MV-4-11 (cell line): Measurements from ENCODE around the gene WDR75.
"Not testable (repeated sequence)": the region's sequence is repeated elsewhere in the genome, so short reads cannot be mapped to it uniquely, and the experiment has no call there.

Experiments
- DNase-seq: peaks from one replicate; lab custom pipeline; 2025; lab: John Stamatoyannopoulos, UW

WDR75 gene

DNA sequence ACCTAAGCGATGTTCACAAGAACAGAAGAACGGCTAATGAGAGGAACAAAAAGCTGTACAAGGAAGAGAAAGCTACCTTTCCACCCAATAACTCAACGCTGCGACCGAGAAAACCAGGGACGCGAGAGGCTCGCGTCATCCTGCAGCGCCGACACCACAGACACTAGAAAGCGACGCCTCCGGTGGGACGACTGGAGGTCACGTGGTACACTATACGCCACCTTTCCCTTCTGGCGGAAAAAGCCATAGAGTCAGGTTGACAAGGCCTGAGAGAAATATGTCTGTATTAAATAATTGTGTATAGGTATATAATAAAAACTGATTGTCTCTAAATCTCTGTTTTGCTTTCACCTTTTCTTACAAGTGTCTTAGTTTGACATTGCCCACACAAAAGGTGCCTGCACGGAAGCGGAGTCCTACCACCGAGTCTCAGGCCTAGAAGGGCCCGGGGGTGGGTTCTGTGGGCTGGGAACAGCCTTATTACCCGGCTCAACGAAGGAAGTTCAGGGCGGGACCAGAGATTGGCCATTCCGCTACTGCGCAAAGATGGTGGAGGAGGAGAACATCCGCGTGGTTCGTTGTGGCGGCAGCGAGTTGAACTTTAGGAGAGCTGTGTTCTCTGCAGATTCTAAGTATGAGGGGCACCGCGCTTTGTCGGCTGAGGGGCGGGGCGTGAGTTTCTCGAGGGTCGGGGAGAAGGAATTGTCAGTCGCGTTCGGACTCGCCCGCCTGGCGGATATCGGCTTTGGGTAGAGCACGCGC lies at the start of gene WDR75:
Gene WDR75, plus strand, starts transcription at position 528 of the 762 bp plus-strand sequence. Its CDS starts 19 bp downstream, at position 547.
- DNase-seq: peak; percentile 93

DNA sequence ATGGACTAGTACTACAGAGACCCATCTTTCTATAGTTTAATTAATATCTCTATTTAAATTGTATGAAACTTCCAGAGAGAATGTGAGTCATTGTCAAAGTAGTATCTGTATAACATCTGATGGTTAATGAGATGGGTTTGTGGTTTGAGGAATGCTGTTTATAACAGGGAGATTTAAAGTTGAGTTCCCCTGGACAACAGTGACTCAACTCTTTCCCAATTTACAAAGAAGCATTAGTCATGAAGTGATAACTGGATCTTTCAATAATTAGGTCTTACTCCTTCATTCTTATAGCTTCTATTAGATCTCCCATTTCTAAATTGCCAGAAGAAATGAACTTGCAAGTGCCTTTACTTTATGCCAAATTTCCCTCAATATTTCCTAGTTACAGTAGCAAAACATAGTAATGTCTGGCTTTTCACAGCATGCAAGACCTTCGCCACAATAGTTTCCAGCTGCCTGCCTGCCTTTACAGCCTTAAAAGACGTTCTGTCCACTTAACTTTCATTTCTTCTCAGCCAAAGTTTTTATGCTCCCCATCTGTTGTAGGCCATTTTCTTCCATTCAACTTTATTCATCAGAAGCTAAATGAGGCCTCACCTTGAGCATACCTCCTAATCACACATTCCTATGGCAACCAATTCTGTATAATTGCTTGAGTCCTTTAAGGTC lies 47.7 kb upstream of the WDR75 start:
- no peak for DNase-seq

DNA sequence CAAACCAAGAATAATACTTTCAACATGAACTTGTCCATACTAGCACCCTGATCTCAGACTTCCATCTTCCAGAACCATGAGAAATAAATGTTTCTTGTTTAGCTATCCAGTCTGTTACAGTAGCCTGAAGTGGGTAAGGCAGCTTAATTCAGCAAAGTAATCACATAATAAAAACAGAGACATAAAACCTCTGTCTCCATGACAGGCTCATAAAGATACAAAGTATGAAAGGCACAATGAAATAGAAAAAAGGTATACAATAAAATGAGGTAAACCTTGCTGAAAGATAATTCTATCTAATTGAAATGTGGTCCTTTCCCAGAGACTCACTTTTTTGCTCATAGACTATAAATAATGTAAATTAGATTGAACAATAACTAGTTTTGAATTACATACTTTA lies 46.7 kb upstream of the WDR75 start:
- DNase-seq: no peak

DNA sequence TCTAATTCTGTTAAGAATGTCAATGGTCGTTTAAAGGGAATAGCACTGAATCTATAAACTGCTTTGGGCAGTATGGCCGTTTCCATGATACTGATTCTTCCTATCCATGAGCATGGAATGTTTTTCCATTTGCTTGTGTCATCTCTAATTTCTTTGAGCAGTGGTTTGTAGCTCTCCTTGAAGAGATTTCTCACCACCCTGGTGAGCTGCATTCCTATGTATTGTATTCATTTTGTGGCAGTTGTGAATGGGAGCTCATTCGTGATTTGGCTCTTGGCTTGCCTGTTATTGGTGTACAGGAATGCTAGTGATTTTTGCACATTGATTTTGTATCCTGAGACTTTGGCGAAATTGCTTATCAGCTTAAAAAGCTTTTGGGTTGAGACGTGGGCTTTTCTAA lies 38.3 kb upstream of the WDR75 start:
- no peak for DNase-seq

DNA sequence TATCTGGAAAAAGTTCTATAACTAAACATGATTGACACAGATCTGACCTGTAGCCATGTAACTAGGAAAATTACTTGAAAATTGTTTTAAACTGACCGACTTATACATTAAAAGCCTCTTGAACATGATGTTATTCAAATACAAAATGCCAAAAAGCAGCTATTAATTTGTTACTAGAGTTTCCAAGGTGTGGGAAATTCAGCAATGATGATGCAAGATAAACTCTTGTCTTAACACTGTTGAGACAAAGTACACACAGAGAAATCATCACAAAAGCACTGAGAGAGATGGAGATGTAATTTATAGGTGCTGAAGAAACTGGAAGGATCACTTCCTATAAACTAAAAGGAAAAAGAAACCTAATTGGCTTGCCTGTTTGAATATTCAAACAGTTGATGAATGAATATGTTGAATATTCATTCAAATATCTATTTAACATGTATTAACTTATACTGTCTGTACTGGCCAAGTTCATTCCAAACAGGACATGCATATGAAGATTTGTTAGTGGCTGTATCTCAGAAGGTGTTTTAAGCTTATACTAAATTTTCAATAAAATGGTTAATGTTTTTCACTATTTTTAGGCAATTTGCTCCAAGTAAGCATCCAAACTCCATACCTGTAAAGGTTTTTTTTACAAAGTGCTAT lies 34.6 kb upstream of the WDR75 start:
- no peak for DNase-seq

DNA sequence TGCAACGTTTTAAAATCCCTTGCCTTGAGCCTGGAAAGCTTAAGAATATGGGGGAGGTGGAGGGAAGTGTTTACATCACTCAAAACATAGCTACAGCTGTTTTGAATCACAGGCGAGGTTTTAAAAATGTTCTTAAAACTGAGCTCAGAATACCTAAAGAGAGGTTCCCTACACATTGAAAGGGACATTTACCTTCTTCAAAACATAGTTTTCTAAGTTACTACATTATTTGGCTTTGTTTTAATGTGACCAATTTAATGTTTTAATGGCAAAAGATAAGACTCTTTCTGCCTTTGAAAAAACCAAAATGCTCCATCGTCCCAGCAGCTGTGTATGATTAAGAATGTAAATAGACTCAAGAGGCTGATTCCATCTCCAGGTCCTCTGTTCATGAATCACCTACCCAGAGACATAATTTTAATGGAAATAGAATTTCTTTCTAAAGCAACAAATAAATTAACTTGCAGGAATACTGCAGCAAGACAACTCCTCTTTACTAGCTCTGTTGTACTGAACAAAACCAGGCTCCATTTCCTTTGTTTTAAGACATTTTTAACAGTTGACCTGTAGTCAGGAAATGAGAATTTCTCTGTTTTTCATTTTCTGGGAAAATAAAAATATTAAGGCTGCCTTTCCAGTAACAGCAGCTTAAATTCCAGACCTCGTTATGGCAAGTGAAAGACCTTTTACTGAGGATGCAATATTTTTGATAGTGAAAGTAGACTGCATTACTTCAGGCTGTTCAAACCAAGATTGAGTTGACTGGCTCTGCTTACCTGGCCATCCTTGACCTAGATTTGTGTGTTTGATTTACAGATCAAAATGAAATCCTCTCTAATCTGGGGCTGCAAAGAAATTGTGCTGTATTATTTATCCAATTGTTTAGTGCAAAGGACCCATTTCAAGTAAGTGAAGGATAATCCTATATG lies 33.7 kb upstream of the WDR75 start:
- no peak for DNase-seq

DNA sequence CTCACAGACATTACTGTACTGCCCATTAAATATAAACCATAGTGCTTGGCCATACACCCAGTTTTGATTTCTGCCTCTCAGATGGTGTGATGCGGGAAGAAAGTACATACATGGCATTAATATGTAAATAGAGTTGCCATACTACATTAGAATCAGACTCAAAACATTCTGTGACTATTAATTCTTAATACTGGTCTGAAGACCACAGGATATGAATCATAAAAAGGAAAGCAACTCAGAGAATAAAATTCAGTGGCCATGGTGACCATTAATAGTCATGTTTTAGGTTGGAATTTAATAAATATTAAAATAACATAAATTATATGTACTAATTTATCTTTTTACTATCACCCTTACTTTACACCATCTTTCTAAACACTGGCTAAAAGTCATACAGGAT lies 33.0 kb upstream of the WDR75 start:
- DNase-seq: no peak

DNA sequence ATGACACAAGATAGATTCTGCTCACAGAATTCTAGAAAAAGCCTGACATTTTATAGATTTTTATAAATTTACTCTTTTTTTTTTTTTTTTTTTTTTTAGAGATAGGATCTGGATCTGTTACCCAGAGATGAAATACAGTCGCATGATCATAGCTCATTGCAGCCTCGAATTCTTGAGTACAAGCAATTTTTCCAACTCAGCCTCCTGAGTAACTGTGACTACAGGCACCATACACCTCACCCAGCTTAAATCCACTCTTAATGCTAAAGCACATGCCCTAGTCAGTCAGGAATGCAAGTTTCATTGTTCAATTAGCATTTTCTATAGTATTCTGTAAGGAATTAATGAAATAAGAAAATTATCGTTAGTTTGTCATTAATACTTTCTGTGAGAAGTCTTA lies 32.1 kb upstream of the WDR75 start:
- DNase-seq: no peak

DNA sequence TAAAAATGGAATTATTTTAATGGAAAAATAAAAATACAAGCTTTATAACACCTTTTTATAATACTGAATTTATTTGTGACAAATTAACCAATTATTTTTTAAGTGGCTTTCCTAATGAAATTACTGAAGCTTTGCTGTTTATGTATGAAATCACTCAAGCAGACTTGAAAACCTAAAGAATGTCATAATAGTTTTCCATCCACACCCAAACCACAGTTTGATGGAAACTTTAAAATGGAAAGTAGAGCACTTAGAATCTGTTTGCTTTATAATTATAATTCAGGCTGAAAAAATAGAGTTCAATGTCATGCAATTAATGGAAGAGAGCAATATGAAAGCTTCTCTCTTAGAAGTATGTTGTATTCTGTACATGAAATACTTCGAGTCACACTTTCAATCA lies 31.6 kb upstream of the WDR75 start:
- no peak for DNase-seq

DNA sequence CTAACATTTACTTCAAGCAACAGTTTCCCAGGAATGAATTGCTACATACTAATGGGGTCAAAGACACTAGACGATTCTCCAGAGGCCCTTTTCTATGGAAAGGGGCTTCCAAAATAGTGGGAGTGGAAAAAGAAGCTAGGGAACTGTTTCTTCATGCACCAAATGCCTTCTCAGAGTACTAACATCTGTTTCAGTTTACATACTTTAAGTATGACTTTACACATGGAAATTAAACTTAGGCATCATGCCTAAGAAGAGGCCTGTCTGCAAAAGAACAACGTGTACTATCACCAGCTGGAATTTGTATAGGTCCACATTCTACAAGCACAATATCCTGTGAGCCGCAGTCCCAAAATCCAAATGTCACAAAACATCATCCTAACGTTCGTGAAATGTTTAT lies 29.4 kb upstream of the WDR75 start:
- DNase-seq: no peak

DNA sequence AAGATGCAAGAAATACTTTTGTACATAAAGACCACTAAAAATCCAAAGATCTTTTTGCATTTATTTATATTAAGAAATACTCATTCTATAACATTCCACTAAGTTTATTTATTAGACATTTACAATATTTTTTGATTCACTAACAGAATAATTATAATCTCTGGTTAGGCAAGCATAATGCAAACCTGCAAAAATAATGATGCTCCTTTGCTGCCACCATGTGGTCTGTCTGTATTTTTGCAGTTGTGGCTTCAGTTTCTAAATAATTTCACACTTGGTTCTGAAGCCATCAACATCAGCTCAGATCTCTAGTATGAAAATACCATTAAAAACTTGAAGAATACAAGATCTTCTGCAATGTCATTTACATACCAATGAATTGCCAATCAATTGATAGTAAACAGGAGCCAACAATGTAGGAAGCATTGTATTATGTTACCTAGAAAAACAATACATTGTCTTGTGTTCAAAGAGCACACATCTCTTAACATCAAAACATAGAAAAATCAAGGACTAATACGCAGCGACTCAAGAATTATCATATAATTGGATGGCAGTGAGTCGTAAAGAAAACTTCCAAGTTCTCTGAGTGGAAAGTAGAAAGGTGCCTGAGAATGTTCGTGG lies 28.8 kb upstream of the WDR75 start:
- peak; percentile 28 for DNase-seq

DNA sequence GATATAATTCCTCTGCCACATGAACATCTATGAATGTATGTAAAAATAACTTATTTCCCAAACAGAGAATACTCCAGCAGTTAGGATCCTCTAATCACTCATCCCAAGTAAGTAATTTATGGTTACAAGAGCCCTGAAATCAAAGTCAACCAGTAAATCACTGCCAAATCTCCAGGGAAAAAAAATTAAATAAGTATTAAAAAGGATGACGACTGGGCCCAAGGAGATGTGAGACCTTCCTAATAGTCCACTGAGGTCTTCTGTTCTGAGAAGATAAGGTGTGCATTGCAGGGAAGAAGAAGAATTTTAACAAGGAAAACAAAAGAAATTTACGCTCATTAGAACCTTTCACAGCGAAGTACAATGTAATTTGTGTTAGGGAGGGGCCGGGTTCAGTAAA lies 28.0 kb upstream of the WDR75 start:
- no peak for DNase-seq

DNA sequence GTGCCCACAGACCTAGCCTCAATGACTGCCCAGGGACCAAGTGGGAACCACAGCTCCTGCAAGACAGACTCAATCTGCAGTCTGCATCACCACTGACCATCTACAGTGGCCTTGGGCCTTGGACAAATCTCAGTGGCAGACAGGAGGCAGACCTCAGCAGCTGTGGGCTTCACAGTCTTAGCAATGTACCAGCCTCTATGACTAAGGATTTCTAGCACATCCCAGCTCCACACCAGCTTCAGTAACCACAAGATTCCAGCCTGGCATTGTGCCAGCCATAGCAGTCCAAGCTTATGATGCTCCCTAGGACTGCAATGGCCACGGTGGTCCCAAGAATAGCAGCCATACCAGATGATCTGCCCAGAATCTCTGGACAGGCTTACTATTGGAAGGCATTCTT lies 19.6 kb upstream of the WDR75 start:
- DNase-seq: no peak

DNA sequence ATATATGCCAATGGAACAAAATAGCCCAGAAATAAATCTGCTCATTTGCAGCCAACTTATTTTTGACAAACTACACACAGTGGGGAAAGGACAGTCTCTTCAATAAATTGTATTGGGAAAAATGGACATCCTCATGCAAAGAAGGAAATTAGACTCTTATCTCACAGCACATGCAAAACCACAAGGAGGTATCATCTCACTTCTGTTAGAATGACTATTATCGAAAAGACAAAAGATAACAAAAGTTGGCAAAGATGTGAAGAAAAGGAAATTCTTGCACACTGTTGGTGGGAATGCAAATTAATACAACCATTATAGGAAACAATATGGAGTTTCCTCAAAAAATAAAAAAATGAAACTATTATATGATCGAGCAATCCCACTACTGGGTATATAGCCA lies 16.3 kb upstream of the WDR75 start:
- no peak for DNase-seq

DNA sequence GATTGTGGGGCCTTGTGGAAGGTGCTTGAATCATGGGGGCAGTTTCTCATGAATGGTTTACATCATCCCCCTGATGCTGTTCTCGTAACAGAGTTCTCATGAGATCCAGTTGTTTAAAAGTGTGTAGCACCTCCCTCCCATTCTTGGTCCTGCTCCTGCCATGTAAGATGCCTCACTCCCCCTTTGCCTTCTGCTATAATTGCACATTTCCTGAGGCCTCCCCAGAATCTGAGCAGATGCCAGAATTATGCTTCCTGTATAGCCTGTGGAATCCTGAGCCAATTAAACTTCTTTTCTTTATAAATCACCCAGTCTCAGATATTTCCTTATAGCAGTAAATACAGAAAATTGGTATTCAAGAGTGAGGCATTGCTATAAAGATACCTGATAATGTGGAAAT lies 15.6 kb upstream of the WDR75 start:
- DNase-seq: no peak

DNA sequence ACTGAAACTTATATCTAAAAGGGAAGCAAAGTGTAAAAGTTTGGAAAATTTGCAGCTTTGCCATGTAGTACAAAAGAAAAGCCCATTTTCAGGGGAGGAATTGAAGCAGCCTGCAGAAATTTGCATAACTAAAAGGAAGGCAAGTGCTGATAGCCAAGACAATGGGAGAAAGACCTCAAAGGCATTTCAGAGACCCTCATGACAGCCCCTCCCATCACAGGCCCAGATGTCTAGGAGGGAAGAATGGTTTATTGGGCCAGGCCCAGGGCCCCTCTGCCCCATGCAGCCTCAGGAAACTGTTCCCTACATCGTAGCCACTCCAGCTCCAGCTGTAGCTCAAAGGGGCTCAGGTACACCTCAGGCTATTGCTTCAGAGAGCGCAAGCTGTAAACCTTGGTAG lies 14.4 kb upstream of the WDR75 start:
- no peak for DNase-seq

DNA sequence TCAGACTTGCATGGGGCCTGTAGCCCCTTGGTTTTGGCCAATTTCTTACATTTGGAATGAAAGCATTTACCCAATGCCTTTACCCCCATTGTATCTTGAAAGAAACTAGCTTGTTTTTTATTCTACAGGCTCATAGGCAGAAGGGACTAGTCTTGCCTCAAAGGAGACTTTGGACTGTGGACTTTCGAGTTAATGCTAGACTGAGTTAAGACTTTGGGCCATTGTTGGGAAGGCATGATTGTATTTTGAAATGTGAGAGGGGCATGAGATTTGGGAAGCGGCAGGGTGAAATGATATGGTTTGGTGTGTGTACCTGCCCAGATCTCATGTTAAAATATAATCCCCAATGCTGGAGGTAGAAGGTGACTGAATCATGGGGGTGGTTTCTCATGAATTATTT lies 13.4 kb upstream of the WDR75 start:
- DNase-seq: no peak

DNA sequence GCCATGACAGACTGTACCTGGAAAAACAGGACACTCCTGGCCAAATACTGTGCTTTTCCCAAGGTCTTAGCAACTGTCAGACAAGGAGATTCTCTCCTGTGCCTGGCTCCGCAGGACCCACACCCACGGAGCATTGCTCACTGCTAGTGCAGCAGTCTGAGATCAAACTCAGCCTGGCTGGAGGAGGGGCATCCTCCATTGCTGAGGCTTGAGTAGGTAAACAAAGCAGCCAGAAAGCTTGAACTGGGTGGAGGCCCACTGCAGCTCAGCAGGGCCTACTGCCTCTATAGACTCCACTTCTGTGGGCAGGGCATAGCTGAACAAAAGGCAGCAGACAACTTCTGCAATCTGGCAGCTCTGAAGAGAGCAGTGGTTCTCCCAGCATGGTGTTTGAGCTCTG lies 10.8 kb upstream of the WDR75 start:
- DNase-seq: not testable (repeated sequence)

DNA sequence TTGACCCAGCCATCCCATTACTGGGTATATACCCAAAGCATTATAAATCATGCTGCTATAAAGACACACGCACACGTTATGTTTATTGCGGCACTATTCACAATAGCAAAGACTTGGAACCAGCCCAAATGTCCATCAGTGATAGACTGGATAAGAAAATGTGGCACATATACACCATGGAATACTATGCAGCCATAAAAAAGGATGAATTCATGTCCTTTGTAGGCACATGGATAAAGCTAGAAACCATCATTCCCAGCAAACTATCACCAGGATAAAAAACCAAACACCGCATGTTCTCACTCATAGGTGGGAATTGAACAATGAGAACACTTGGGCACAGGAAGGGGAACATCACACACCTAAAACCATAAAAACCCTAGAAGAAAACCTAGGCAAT lies 5.5 kb upstream of the WDR75 start:
- not testable (repeated sequence) for DNase-seq

DNA sequence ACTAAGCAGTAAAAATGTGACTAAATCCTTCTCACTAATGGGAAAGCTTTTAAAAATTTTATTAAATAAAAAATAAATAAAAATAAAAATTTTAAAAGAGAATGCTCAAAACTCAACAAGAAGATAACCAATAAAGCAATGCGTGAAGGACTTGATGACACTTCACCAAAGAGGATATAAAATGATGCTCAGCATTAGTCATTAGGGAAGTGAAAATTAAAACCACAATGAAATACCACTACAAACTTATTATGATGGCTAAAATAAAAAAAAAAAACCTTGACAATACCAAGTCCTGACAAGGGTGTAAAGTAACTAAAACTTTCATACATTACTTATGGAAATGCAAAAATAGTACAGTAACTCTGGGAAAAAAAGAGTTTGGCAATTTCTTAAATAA lies 3.3 kb upstream of the WDR75 start:
- DNase-seq: peak; percentile 67

DNA sequence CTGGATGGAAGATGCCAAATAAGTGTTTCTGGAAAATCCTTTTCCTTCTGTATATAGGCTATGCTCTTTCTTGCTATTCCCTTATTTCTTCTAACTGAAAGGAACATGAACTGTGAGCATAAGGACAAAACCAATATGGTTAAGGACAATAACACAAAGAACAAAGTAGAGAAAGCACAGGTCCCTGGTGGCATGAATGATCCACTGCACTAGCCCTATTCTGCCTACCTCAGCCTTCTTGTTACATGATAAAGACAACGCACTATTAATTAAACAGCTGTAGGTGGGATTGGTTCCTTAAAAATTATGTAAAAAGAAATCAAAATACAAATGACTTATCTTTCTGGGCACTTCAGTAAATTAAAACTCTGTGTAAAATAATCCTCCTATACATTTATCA lies 1.9 kb upstream of the WDR75 start:
- DNase-seq: no peak

DNA sequence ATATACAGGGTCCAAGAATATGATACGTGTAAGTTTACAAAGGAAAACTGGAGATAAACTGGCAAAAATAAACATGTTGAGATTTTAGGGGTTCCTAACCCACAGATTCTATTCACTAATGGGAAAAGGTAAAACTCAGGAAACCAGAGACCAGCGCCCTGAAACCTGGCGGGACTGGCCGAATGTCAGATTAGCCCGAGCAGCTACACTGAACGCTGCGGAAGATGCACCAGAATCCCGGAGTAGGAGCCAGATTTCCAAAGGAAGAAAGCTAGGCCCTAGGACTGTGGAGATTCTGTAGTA lies 679 bp upstream of the WDR75 start:
- no peak for DNase-seq
